GM18909 (cell line): ENCODE results near the gene TIGD7.

Source experiments
- ATAC-seq: cut with Tn5 transposase; IDR thresholded peaks from one replicate; pipeline ENCODE4 v1.9.1; 2021; ENCODE audit warnings: mild to moderate bottlenecking; ENCODE audit not compliant: unreplicated experiment, poor library complexity

Gene TIGD7, protein sequence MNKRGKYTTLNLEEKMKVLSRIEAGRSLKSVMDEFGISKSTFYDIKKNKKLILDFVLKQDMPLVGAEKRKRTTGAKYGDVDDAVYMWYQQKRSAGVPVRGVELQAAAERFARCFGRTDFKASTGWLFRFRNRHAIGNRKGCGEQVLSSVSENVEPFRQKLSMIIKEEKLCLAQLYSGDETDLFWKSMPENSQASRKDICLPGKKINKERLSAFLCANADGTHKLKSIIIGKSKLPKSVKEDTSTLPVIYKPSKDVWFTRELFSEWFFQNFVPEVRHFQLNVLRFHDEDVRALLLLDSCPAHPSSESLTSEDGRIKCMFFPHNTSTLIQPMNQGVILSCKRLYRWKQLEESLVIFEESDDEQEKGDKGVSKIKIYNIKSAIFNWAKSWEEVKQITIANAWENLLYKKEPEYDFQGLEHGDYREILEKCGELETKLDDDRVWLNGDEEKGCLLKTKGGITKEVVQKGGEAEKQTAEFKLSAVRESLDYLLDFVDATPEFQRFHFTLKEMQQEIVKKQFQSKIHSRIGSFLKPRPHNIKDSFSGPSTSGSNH

DNA sequence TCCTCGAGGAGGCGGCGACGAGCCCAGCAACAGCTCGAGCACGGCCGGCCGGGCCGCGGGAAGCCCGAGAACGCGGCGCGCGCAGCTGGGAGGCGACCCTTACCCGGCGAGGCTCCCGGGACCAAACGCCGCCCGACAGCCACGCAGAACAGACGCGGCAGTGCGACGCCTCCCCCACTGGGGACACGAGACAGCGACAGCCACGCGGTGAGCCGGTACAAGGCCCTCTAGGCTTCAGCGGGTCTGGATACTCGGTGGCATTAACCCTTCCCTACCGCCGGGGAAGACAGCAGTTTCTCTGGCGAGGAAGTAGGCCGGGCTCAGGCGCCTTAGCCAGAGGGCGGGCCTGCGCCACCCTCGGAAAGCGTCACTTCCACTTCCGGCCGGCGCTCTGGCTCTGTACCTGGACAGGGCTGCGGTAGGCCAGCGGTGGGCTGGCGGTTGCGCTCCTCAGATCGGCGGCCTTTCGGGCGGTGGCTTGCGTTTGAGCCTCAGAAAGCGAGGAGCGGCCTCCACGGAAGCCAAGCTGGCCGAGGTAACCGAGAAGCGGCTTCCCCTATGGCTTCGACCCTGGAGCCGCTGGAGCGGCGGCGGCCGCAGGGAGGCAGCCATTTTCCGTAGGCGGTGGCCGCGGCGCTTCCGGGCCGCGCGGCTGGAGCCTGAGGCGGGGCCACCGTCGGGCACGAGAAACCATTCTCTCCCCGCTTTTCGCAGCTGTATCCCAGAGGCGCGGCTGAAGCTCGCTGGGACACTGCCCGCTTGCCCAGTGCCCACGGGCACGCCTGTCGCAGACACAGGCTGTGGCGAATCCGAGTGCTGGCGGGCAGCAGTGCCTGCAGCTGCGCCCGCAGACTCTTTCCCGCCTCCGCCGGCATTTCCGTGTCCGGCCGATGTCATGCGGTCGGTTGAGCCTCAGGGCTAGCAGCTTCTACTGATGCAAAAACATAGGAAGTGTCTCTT is at the start of gene TIGD7, which contains the start of gene ZNF75A:
TIGD7 (minus strand) TSS at position 322 of the 960 bp plus-strand sequence. CDS start 4,816 bp downstream, outside the sequence.
ZNF75A (plus strand) TSS at position 389 of the 960 bp plus-strand sequence. CDS start 2,932 bp downstream, outside the sequence.
- ATAC-seq, result peak; percentile 95

DNA sequence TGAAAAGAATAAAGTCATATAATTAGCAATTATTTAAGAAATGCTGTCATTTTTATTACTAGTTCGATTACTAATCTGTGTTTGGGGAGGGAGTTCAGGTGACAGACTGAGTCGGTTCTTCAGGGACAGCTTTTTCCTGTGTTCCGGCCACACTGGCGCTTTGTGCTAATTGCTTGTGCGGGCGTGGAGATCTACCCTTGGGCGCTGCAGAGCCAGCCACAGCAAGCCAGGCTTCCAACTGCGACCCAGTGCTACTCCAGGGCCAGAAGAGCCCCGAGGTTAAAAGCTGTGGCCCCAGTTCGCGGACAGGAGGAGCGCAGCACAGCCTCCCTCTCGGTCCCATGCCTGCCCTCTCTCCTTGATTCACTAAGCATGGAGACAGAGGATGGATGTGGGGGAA is 43.9 kb upstream of the TIGD7 start:
- no peak for ATAC-seq

DNA sequence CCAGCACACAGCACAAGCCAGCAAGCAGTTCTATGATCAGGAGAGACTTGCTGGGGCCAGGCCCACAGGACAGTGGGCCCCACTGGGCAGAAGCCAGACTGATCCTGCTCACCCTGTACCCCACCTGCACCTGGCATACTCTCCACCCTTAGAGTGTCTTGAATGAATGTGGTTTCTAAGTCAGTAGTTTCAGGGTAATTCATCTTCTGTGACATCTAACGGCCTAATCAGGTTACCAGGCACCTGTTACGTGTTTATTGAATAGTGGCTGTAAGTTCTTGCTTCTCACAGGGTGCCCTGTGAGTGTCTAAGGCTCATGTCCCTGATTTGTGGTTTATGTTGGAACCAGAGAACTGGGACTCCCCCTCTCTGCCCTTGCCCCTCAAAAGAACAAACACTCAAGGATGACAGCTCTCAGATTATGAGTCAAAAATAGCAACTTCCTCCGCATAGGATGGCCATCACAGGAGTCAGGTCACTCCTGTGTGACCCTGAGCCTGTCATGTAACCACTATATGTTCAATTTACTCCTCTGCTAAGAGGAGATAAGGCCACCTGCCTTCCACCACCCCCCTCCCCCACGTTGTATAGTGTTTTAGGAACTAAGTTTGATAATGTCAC is 43.4 kb upstream of the TIGD7 start:
- ATAC-seq, result no peak

DNA sequence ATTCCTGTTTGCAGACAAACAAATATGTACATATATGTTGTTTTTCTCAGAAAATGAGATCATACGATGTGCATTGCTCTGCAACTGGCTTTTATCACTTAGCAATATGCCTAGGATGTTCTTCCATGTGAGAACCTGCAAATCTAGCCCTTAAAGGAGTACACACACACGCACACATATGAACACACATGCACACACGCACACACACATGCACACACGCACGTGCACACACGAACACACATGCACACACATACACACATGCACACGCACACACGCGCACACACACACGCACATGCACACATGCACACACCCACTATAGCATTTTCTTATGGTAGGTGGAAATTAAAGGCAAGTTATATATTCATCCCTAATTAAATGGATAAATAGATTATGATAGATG is 42.4 kb upstream of the TIGD7 start:
- ATAC-seq, result no peak

DNA sequence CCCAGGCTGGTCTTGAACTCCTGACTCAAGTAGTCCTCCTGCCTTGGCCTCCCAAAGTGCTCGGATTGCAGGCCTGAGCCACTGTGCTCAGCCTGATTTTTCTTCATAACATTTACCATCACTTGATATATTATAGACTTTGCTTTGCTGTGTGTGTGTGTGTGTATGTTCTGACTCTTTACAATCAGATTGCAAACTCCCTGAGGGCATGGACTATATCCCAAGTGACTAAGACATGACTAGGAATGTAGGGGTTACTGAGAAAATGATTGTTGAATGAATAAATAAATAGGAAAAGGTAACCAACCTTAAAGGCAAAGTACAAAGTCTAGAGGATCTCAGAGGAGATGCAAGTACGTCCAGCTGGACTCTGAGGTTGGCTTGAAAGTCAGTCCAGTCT is 40.8 kb upstream of the TIGD7 start:
- no peak for ATAC-seq

DNA sequence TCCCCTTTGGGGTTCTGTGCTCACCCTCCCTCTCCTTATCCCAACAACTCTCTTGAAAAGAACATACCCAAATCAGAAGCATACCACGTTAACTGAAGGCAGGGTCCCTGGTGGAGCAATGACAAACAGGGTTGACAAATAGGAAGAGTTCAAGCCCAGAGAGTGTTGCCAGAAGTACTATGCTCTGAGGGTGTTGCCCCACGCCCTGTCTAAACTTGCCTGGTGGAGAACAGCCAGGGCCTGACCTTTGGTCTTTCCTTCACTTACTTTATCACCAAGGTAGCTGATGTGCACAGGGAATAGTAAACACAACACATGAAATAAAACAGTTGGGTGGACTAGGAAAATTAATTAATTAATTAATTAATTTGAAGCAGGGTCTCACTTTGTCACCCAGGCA is 23.4 kb upstream of the TIGD7 start:
- no peak for ATAC-seq

DNA sequence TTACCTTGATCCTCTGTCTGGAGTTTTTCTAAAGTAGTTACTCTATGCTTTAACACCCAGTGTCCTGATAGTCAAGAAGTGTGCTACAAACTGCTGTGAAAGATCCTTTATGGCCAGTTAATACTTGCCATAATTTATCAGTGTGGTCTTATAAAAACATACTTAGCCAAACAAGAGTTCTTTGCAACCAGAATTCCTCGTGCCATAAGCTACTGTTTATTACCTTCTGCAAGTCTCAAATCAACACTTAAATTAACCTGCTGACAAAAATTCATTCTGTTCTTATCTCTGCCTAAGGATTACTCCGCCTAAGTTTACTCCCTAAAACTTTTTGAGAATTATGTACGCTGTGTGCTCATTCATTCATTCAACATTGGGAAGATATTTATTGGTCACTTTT is 22.9 kb upstream of the TIGD7 start:
- ATAC-seq, result no peak

DNA sequence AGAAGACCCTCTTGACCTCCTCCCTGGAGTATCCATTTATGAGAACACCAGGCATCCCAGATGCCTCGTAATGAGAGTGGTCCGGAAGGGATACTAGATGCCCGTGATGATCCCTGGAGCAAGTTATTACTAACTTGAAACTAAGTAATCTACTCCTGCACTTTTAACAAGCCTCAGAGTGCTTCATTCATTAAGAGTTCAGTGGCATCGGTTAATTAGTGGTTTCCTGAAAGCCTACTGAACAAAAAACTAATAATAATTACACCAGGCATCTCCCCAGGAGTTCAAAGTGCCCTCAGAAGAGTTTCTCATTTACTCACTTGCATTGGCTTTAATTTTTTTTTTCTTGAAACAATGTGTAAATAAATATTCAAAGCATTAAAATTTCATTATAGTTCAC is 22.3 kb upstream of the TIGD7 start:
- ATAC-seq, result no peak

DNA sequence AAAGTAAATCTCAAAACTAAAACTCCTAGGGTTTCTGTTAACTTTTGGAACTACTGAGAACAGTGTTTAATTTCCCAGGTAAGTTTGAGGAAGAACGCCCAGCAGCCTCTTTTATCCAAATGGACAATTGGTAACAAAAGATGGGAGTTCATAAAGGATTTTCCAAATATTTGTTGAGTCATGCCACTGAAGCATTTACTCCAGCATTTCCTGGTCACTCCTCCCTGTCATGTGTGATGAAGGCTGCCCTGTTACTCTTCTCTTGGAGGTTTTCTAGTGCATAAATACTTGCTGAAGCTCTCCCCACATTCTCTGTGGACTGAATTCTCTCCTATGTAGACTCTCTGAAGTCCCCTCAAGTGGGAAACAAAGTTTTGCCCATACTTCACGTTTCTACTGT is 16.6 kb upstream of the TIGD7 start:
- no peak for ATAC-seq

DNA sequence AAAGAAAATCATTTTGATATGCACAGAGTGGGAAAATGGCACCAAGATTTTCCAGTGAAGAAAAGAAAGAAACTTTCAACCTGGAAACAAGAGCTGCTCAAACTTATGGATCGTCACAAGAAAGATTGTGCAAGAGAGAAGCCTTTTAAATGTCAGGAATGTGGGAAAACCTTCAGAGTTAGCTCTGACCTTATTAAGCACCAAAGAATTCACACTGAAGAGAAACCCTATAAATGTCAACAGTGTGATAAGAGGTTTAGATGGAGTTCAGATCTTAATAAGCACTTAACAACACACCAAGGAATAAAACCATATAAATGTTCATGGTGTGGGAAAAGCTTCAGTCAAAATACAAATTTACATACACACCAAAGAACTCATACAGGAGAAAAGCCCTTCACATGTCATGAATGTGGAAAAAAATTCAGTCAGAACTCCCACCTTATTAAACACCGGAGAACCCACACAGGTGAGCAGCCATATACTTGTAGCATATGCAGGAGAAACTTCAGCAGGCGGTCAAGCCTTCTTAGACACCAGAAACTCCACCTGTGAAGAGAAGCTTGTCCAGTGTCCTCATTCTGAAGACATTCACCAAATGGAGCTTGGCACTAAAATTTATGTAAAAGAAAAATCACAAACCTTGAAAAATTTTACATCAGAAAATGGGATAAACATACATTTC is 12.2 kb upstream of the TIGD7 start:
- no peak for ATAC-seq

DNA sequence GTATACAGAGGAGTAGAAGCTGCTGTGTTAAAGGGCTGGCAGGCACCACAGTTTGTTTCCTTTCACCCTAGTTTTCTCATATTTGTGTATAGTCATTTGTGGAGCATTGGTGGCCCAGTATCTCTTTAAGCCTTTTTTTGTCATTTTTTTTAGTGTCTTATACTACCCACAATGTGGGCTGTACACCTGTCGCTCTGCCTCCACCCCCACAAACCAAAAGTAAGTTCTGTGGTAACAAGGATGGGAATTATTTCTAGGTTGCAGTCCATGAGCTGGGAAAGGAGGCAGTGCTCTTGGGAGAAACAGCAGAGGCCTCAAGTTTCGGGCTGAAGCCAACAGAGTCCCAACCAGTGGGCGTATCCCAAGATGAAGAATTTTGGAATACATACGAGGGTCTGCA is 6.3 kb upstream of the TIGD7 start:
- no peak for ATAC-seq

DNA sequence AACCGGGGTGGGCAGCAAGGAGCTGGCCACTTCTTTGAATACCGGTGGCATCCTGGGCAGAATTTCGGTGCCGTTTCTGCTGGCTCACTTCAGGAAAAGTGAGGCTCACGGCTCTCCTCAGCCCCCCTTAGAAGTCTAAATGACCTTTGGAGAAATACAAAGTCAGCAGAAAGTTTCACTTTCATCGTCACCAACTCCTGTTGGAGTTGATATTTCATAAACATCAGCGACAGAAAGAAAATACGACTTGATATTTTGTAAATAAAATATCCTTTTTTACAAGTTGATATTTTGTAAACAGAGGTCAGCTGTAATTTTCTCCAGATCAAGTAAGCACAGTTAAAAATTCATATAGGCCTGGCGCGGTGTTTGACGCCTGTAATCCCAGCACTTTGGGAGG is 848 bp upstream of the TIGD7 start:
- ATAC-seq, result no peak

DNA sequence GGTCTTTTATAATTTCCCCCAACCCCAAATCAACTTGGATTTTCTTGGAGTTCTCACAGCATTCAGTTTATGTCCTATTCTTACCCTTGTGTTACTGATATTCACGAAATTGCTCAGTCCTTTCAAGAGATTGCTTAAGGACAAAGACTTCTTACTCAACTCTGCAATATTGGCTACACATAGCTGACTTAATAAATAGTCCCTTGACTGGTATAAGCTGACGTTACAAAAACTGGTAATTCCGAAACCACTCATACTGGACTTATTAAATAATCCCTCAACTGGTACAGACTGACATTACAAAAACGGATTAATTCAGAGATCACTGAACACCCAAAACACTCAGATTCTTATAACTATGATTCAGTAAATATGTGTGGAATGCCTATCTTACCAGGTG is 860 bp downstream of the TIGD7 start:
- ATAC-seq, result no peak

DNA sequence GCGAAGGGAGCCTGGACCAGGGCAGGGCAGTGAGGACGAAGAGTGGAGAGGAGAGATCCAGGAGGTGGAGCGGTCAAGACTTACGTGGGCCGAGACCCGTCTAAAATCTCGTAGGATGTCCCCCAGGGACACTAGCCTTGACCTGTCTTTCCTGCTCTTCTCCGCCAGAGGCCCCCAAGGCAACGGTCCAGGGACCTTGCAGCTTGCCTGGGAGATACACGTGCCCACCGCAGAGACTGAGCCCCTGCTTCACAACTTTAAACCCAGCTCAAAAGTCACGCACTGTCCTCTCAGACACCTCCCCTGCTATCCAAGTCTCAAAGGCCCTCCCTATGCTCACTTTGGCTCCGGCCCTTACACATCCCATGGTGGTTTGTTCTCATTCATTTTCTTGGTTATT is 9.4 kb downstream of the TIGD7 start:
- no peak for ATAC-seq

DNA sequence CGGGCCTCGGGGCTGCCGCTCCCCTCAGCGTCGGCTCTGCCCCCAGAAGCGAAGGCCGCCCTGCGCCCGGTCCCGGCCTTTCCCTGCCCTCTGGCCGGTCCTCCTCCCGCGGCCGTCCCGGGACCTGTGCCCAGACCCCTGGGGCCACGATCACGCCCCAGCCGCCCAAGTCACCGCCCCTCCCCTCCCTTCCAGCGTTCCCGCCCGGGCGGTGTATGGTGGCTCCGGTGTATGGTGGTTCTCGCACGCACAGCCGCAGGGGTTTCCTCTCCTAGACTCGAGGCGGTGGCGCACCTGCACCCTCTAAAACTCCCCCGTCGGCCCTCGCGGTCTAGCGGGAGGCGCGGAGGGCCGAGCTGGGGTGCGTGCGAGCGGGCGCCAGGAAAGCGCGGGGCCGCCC is 10.0 kb downstream of the TIGD7 start:
- no peak for ATAC-seq

DNA sequence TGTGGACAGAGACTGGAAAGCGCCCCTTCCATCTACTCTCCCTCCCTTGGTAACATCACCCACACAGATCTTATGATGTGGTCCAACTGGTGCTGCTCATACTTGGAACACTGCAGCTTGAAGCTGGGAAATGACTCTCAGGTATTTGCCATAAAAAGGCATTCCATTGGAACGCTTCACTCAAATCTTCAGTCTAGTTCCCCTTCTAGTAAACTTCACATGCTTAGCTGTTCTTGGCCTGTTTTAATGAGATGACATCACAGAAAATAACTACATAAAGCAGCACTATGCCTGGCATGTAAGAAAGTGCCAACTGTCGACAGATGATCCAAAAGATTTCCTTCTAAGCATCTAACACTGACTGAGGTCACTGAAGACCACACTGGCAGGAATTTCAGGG is 12.6 kb downstream of the TIGD7 start:
- ATAC-seq, result no peak

DNA sequence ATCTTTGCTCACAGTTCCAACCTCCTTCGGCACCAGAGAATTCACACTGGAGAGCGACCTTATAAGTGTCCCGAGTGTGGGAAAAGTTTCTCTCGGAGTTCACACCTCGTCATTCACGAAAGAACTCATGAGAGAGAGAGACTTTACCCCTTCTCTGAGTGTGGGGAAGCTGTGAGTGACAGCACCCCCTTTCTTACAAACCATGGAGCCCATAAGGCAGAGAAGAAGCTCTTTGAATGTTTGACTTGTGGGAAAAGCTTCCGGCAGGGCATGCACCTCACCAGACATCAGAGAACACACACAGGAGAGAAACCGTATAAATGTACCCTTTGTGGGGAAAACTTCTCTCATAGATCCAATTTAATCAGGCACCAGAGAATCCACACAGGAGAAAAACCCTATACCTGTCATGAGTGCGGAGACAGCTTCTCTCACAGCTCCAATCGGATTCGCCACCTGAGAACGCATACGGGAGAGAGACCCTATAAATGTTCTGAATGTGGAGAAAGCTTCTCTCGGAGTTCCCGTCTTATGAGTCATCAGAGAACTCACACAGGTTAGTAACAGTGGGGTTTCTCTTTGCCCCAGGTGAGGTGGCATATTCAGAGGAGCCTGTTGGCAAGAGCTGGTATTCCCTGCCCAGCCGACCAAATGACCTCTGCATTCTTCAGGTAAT is 15.1 kb downstream of the TIGD7 start:
- ATAC-seq, result no peak

DNA sequence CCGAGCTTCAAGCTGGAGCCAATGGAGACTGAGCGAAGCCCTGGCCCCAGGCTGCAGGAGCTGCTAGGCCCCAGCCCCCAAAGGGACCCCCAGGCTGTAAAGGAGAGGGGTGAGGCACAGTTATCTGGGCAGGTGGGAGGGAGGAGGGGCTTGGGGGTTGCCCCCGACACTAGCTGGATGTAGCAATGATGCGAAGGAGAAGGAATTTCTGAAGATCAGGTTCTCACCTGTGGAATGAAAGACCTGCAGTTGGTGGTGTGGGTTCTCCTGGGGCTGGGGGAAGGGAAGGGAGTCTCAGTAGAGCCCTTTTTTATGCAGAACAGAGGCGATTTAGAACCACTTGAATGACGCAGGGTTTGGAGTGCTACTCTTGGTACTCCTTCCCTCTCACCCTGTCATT is 20.1 kb downstream of the TIGD7 start:
- no peak for ATAC-seq
